Left ventricle myocardium superior (tissue), 1 donor: ENCODE results near the gene PSIP1. TPM values are rescaled to one million over a fixed set of nuclear protein-coding genes. Genes with fewer than 3 reads are reported as not detected.

Experiments used
- ATAC-seq: fragments of 200-7000 bp; cut with Tn5 transposase; one replicate; pipeline ENCODE4 v1.9.1; 2020; ENCODE audit warnings: mild to moderate bottlenecking, moderate library complexity
- DNase-seq: peaks from one replicate; pipeline ENCODE4 v3.0.0-alpha.2; 2020
- intact Hi-C: fragments of 100-400 bp; cut with micrococcal nuclease; formaldehyde crosslinking; loops from one replicate; pipeline ENCODE4 v1.11.0; 2022
- total RNA-seq: library from RNA; stranded (reverse); fragmentation: NEBNext Ultra II Directional; extraction: Animal tissue kit (Norgen Biotek cat#: 25700); gene quantifications from one replicate; pipeline ENCODE4 v1.2.1, GENCODE V29; 2021
- donor health status: DM: no; HTN: yes; CAD: no; lungs with severe emphysema.

PSIP1 gene
- total RNA-seq, 1 donor from 2014 or later = 26.0 TPM

DNA sequence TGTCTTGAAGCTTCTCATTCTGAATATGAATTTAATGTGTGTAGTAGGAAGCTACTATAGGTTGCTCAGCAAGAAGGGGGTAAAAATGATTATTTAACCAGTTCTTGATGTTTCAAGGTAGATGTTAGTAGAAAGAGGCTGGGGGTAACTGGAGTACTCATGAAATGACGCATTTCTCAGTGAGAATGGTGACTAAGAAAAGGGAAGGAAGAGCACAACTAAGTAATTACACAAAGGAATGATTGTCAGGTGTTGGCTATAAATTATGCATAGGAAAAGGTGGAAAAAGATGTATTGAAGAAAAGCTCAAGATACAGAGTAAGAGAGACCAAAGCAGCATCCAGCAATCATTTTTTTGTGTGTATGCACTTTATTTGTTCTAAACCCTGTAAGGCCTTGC is 1.4 kb upstream of the PSIP1 start:
- ATAC-seq = no peak
- intact Hi-C loops = no loop called here
- no peak for DNase-seq

DNA sequence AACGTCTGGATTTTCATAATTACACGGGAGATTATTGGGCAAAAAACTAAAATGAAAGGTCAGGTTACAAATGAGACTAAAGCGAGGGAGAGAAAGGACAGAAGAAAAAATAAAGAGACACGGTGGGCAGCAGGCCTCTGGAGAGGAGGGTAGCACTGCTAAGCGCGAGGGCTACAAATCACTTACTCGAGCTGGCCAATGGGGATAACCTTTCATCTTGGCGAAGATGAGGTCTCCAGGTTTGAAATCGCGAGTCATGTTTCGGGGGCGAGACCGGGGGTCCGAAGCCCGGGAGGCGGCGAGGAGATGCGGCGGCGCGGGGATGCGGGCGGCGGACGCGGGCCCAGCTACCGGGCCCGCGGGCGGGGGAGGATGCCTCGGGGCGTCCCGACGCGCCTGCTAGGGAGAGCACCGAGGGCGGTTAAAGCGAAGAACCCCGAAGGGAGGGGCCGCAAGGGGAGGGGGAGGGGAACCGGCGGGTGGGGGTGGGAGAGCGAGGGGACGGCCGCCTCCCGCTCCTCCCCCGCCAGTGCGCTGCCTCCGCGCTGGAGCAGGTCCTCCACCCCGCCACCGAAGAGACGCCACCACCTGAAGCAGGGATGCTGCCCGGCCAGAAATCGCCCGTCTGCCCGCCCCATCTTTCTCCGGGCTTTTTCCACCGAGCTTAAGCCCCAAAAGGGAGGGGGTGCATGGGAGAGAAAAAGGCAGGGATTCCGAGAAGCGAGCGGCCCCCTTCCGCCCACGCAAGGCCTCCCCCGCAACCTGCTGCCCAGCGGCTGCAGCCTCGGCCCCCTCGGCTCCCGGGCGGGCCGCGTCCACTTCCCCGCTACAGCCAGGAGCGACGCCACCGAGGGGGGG is 610 bp downstream of the PSIP1 start:
- DNase-seq = peak; percentile 54
- intact Hi-C loops = no loop called here
- ATAC-seq = peak; percentile 84

DNA sequence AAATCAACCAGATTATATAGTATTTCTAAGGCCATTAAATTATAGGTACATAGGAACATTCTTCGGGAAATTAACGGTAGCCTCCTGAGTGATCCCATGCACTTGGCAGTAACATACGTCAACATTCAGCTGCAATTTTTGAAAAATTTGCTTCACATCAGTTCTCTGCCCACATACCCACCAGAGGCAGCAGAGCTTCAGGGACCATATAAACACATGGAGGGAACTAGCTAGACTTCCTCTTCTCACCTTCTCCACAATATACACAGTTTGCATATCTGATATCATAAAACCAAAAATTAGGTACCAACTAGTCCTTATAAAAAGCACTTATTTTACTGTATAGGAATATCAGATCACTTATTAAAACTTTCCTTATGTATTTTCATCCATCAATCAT is 4.8 kb downstream of the PSIP1 start:
- intact Hi-C loops = no loop called here

DNA sequence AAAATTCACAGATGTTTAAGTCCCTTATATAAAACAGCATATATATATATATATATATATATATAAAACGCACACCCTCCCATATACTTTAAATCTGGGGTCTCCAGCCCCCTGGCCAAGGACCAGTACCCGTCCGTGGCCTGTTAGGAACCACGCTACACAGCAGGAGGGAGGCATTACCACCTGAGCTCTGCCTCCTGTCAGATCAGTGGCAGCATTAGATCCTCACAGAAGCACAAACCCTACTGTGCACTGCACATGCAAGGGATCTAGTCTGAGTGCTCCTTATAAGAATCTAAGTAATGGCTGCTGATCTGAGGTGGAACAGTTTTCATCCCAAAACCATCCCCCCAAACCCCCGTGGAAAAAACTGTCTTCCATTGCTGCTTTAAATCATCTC is 9.0 kb downstream of the PSIP1 start:
- DNase-seq (no peak), ATAC-seq (no peak)
- intact Hi-C loops = no loop called here

More for the DNA sequence above, 4.8 kb downstream of the PSIP1 start:
- ATAC-seq = no peak
- DNase-seq = no peak

DNA sequence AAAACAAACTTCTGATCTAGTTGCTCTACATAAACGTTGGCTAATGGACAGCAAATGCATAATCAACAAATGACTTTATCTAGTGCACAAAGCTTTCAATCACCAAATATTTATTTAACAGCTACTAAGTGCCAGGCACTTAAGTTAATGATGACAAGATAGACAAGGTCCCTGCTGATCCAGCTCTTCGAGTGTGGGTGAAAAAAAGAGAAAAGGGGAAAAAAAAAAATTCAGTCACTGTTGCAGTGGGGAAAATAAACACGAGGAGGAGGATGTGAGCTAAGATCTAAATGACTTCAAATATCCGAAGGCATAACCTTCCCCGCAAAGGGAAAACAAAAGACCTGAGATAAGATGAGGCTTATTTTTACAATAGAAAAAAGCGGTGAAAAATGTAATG is 9.6 kb downstream of the PSIP1 start:
- DNase-seq = no peak
- ATAC-seq = no peak
- intact Hi-C loops = no loop called here

DNA sequence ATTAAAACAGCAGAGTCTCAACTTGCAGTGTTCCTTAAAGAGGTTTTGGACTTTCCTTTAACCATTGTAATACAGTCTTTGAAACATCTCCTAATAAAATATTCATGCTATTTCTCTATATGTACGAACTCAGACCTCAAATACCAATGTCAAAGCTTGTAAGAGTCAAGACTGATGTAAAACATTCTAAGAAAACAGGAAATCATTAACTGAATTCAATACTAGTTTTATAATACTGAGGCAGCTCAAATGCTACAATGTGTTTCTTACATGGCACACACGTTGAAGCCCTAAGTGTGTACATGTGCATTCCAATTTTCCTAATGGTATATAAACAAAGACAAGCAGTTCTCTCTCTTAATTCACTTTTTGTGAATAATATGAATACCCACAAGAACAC is 11.6 kb downstream of the PSIP1 start:
- no peak for DNase-seq
- intact Hi-C loops = no loop called here
- no peak for ATAC-seq

DNA sequence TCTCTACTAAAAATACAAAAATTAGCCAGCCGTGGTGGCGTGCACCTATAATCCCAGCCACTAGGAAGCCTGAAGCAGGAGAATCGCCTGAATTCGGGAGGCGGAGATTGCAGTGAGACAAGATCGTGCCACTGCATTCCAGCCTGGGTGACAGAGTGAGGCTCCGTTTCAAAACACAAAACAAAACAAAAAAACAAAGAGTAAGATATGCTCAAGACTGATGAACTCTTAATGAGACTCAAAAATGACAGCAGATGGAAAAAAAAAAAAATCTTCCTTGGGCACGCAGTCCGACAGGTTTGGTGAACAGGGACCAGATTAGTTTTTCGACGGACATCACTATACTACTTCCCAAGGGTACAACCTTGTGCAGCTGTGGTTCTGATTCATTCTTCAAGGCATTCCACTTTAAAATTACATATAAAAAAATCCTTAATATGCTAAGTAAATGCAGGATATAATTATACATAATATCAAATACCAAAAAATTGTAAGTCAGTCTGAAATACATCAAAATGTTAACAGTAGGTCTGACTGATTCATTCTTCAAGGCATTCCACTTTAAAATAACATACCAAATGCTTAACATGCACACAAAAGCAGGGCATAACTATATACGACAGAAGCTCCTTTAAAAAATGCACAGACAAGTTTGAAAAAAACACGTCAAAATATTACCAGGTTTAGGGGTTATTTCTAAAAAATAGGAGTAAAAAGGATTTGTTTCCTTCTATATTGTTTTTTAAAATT is 12.3 kb downstream of the PSIP1 start:
- intact Hi-C loops = no loop called here
- no peak for ATAC-seq

DNA sequence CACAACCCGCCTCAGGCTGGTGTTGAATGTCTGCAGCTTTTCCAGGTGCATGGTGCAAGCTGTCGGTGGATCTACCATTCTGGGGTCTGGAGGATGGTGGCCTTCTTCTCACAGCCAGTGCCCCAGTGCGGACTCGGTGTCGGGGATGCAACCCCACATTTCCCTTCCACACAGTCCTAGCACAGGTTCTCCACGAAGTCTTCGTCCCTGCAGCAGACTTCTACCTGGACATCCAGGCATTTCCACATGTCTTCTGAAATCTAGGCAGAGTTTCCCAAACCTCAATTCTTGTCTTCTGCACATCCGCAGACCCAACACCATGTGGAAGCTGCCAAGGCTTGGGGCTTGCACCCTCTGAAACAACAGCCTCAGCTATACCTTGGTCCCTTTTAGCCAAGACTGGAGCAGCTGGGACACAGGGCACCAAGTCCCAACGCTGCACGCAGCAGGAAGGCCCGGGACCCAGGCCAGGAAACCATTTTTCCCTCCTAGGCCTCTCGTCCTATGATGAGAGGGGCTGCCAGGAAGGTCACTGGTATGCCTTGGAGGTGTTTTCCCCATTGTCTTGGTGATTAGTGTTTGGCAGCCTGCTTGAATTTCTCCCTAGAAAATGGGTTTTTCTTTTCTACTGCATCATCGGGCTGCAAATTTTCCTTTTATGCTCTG is 18.2 kb downstream of the PSIP1 start:
- ATAC-seq (no peak), DNase-seq (no peak)
- intact Hi-C loops = no loop called here

More for the DNA sequence above, 12.3 kb downstream of the PSIP1 start:
- no peak for DNase-seq

DNA sequence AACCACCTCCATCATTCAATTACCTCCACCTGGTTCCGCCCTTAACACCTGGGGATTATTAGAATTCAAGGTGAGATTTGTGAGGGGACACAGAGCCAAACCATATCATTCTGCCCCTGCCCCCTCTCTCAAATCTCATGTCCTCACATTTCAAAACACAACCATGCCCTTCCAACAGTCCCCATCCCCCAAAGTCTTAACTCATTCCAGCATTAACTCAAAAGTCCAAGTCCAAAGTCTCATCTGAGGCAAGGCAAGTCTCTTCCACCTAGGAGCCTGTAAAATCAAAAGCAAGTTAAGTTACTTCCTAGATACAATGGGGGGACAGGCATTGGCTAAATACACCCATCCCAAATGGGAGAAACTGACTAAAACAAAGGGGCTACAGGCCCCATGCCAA is 18.8 kb downstream of the PSIP1 start:
- no peak for ATAC-seq
- intact Hi-C loops = no loop called here
- DNase-seq = no peak

DNA sequence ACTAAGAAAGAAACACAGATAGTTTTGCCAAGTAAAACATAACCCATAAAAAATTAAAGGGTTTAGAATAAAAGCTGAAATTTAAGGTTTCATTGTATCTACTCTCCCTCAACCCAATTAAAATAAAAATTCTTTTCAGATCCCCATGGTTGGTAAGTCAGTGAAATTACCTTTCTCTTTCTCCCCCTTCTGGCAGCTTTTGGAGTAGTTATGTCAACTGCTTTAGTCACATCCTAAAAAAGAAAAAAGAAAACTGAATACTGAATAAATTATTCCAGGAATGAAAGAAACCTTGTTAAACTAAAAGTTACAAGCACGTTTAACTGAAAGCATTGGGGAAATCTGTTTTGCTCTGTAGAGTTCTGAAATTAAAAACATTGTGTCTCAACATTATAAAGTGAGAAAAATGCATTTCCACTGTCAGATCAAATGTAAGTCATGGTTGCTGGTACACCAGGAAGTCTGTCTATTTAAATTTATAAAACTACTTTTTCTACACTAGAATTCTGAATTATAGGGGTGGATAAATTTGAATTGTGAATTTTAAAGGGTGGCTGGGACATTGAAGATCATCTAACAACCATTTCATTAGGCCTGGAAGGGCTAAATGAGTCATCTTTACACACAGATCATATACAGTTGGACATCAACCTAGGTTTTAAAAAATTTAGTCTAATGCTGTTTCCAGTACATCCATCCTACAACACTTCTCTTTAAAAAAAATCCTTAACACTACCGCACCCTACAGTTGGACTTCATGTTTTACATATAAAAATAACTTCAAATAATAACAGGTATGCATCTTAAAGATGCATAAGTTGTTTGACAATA is 24.7 kb downstream of the PSIP1 start:
- no peak for DNase-seq
- intact Hi-C loops = no loop called here
- ATAC-seq = no peak

DNA sequence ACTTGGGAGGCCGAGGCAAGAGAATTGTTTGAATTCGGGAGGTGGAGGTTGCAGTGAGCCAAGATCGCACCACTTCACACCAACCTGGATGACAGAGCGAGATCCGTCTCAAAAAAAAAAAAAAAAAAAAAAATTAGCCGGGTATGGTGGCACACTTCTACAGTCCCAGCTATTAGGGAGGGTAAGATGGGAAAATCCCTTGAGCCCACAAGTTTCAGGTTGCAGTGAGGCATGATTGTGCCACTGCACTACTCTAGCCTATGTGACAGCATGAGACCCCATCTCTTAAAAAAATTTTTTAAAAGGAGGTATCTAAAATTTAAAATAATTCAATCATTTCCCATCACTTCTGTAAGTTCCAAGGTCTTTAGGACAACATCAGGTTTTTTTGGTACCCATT is 26.0 kb downstream of the PSIP1 start:
- ATAC-seq (no peak), DNase-seq (no peak)
- intact Hi-C loops = no loop called here

DNA sequence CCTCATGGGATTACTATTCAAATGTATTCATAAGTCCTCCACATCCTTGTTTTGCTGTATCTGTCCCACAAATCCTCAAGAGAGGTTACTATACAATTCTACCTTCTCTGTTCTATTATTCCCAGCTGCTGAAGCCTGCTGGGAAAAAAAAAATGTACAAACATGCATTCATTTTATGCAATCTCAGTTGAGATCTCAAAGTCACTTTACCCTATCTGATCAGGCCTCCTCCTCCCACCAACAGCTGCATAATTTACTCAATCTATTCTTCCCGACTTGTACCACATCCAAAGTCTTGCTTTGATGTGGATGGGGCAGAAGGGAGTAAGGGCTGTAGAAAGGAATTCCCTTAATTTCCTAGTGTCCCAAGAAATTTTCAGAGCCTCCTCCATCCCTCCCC is 28.6 kb downstream of the PSIP1 start:
- ATAC-seq (no peak), DNase-seq (no peak)
- intact Hi-C loops = no loop called here

DNA sequence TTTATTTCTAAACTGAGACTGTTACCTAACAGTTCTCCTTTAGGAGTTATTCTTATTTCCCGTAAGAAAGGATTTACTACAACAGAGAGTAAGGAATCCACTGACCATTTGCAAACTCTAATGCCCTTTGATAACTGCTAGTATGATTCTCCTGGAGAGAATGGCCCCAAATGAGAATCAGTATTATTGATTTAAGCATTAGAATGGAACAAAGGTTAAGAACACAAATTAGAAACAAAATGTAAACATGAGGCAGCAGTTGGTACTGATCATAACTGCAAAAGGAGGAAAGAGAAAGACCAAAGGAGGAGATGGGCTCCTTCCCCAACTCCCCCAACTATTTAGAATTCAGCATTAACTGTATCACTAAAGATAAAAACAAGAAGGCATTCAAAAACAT is 30.7 kb downstream of the PSIP1 start:
- ATAC-seq = no peak
- DNase-seq = no peak
- intact Hi-C loops = no loop called here

DNA sequence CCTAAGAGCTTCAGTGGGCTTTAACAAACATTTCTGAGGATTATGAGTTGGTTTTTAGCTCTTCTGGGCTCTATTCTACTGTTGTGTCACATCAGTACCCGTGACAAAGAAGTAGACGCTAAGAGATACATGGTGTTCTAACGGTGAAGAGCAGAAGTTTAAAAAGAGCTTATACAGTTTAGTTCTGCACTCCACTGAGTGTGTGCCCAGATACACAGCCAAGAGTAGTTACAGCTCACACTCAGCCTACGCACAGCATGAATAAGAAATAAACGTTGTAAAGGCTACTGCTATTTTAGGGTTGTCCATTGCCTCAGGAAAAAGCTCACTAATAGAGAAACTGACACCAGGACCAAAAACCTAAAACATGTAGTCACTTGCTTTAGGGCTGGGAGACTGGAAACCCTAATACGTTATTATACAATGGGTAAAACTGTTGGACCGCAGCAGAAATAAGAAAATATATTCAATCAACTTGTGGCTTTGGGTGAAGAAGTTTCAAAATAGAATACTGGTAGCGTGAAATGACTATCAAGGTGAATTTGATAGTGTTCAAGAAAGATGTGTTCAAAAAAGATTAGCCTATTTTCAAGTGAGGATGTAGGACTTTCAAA is 34.7 kb downstream of the PSIP1 start:
- DNase-seq (no peak), ATAC-seq (no peak)
- intact Hi-C loops = no loop called here

DNA sequence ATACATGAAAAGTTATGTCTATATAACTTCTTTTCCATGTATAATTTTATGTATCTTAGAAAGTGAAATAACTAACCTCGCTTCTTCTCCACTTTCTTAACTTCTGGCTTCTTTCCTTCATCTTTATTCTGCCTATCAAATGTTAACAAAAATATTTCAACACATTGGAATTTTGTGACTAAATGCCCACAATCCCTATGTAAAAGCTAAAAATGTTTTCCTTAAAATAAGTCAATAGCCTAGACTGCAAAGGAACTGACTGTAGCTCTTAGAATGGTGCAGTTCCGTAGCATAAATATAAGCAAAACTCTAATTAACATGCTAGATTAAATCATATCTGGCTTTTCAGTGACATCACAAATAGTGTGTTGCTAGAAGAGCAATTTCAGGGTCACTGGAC is 40.9 kb downstream of the PSIP1 start:
- no peak for DNase-seq
- intact Hi-C loops = no loop called here
- ATAC-seq = no peak

DNA sequence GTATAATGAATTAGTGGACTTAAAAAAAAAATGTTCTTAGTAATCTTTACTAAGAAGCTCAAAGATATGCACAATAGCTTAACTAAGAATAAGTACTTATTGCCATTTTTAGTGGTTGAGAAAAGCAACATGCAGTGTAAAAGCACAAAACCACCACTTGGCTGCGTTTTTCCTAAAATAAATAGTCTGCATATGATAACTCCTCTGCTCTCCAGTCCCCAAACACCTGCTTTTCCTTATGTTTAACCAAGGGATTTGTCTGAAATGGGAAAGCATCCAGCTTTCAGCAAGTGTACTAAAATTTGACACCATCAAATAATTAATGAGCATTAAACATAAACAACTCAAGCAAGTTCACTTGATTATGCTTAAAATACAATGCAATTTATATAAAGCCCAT is 41.4 kb downstream of the PSIP1 start:
- DNase-seq = no peak
- ATAC-seq = no peak
- intact Hi-C loops = no loop called here

DNA sequence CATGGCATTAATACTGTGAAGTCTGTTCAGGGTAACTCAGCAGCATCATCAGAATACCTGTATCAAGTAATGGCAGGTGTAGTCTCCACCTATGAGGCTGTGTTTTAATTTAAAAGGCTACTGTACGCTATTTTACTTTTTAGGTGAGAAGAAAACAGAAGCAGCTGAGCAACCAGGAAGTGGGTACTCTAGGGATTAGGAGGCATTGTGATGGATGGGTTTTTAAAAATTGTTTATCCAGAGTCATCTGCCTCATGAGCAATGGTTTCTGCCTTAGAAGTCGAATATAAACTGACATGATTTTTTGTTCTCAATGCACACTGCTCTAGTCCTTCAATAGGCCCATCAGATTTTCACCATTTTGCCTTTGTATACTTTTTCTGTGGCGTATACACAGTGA is 42.6 kb downstream of the PSIP1 start:
- intact Hi-C loops = no loop called here
- ATAC-seq (no peak), DNase-seq (no peak)

DNA sequence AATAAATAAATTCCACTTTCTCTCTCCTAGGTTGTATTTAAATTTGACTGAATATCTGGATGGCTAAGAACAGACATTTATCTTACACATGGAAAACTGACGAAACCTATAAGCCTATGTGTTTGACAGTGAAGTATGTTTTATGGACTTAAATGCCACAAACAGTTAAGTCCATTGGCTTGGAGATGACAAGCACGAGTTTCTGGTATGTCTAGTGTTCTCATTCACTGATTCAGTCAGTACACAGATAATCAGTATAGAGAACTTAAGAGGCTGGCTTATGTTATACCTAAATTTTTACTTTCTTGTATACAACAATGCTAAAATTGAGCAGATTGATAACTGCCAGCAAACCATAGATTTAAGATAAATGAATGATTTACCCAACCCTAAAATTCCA is 49.2 kb downstream of the PSIP1 start:
- ATAC-seq = peak; percentile 35
- DNase-seq = no peak
- intact Hi-C loops = no loop called here

DNA sequence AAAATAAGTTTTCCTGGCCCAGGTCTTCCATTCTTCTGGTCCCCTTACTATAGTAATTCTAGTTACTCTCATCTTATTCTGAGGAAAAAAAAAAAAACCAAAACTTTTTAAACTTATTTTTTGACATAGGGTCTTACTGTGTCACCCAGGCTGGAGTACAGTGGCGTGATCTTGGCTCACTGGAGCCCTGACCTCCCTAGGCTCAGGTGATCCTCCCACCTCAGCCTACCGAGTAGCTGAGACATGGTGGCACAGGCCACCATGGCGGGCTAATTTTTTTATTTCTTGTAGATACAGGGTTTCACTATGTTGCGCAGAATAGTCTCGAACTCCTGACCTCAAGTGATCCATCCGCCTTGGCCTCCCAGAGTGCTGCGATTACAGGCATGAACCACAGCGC is 49.7 kb downstream of the PSIP1 start:
- intact Hi-C loops = no loop called here
- ATAC-seq (no peak), DNase-seq (no peak)
